ENCODE results near the gene GTF3A.

GTF3A gene

GRCh38 chr13:27411341-27411740 lies 13.1 kb upstream of the GTF3A start:
- in situ Hi-C loops (cut with MboI; ENCODE audit: low sequenced_read_pairs, unreplicated experiment), result no loop called here
- no peak for TF ChIP-seq CTCF (IDR thresholded peaks at IDR 0.05; ENCODE audit: borderline replicate concordance, control extremely low read depth, extremely low read depth, insufficient read depth, missing control alignments)
- DNase-seq (ENCODE audit: low spot score), result no peak

- in situ Hi-C loops (cut with MboI; ENCODE audit: low sequenced_read_pairs, unreplicated experiment), result no loop called here
These were observed 9.3 kb upstream of the GTF3A start for GRCh38 chr13:27415116-27415515.

GRCh38 chr13:27419328-27419727 lies 5.1 kb upstream of the GTF3A start:
- TF ChIP-seq CTCF (IDR thresholded peaks at IDR 0.05; ENCODE audit: borderline replicate concordance, control extremely low read depth, extremely low read depth, insufficient read depth, missing control alignments), result no peak

More at GRCh38 chr13:27415116-27415515, 9.3 kb upstream of the GTF3A start:
- DNase-seq (ENCODE audit: low spot score), result no peak
- no peak for TF ChIP-seq CTCF (IDR thresholded peaks at IDR 0.05; ENCODE audit: borderline replicate concordance, control extremely low read depth, extremely low read depth, insufficient read depth, missing control alignments)

GRCh38 chr13:27421101-27421871 lies 3.1 kb upstream of the GTF3A start:
- in situ Hi-C loops (cut with MboI; ENCODE audit: low sequenced_read_pairs, unreplicated experiment), result no loop called here
- TF ChIP-seq CTCF (IDR thresholded peaks at IDR 0.05; ENCODE audit: borderline replicate concordance, control extremely low read depth, extremely low read depth, insufficient read depth, missing control alignments), result no peak
- no peak for DNase-seq (ENCODE audit: low spot score)

More at GRCh38 chr13:27419328-27419727, 5.1 kb upstream of the GTF3A start:
- no peak for DNase-seq (ENCODE audit: low spot score)
- in situ Hi-C loops (cut with MboI; ENCODE audit: low sequenced_read_pairs, unreplicated experiment), result no loop called here

GRCh38 chr13:27423333-27423732 lies 1.1 kb upstream of the GTF3A start:
- DNase-seq (ENCODE audit: low spot score), result no peak
- in situ Hi-C loops (cut with MboI; ENCODE audit: low sequenced_read_pairs, unreplicated experiment), result no loop called here
- no peak for TF ChIP-seq CTCF (IDR thresholded peaks at IDR 0.05; ENCODE audit: borderline replicate concordance, control extremely low read depth, extremely low read depth, insufficient read depth, missing control alignments)

GRCh38 chr13:27425158-27425917 lies 919 bp downstream of the GTF3A start:
- in situ Hi-C loops (cut with MboI; ENCODE audit: low sequenced_read_pairs, unreplicated experiment), result no loop called here
- no peak for DNase-seq (ENCODE audit: low spot score)
- no peak for TF ChIP-seq CTCF (IDR thresholded peaks at IDR 0.05; ENCODE audit: borderline replicate concordance, control extremely low read depth, extremely low read depth, insufficient read depth, missing control alignments)

Measured in GM13976 (cell line).